GM21737 (cell line): ENCODE results near the gene KIF12.
"Not testable (repeated sequence)": the region's sequence is repeated elsewhere in the genome, so short reads cannot be mapped to it uniquely, and the experiment has no call there.

Experiments used
- ATAC-seq: cut with Tn5 transposase; IDR thresholded peaks from one replicate; pipeline ENCODE4 v1.9.1; 2021; ENCODE audit warnings: mild to moderate bottlenecking, moderate library complexity; ENCODE audit not compliant: unreplicated experiment

The KIF12 gene

DNA sequence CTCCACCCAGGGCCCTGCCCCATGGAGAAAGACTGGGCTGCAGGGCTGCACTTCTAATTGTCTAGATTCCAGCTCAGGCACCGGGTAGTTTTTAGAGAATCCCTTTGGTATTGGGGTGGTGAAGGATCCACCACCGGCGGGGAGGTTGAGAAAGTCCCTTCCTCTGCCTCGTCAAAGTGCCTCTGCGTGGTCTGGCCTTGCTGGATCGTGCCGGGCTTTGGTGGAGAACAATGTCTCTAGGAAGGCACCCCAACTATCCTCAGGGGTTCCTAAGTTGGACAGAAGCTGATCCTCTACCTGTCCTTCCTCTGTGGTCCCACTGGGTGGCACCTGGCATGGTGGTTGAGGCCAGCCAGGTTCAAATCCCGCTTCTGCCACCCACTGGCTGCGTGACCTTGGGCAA, 13.7 kb downstream of the KIF12 start:
- ATAC-seq, result no peak

DNA sequence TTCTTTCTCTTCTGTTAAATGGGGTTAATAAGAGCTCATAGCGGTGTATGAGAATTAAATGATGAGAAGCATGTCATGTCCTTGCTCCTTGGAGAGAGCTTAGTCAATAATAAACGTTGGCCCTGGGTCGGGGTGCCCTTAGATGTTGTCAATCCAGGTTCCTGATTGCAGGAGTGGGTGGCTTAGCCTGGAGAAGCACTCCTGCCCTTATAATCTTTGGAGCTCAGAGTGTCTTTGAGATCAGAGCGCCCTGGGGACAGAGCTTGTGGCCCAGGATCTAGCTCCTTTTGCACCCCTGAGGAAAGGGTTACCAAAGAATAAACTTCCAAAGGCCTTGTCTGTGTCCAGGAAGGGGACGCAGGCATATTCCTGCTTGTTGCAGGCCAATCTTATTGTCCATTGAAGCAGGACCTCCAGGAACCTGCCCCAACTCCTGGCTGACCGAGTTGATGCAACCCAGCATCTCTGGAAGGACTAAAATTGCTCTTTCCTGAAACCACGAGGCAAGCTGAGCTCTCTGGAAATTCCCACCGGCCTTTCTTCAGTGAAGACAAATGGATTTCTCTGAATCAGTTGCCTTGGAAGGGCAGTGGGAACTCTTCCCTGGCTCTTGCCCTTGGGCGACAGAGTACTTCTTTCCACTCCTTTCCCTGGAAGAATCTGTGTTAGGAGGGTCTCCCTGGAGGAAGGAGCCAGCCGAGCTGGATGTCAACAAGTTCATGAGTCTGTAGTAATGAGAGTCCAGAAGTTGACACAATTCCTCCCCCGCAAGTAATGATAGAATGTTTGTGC, 14.6 kb downstream of the KIF12 start:
- ATAC-seq, result no peak

DNA sequence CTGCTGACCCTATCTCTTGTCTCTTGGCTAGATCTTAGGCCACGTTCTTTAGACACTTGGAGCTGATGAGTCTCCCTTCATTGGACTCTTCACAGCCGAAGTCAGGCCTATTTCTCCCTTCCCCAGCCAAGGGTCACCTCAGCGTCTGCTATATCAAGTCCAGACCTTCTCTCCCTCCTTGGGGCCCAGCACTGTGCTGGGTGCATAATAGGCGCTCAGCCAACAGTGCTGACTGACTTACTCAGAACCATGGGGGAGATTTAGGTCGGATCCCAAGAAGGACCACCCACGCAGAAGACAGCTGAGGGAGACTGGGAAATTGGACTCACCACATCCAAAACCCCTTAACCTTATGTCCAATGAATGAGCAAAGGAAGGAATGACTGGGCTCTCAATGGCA, 15.4 kb downstream of the KIF12 start:
- ATAC-seq, result no peak

DNA sequence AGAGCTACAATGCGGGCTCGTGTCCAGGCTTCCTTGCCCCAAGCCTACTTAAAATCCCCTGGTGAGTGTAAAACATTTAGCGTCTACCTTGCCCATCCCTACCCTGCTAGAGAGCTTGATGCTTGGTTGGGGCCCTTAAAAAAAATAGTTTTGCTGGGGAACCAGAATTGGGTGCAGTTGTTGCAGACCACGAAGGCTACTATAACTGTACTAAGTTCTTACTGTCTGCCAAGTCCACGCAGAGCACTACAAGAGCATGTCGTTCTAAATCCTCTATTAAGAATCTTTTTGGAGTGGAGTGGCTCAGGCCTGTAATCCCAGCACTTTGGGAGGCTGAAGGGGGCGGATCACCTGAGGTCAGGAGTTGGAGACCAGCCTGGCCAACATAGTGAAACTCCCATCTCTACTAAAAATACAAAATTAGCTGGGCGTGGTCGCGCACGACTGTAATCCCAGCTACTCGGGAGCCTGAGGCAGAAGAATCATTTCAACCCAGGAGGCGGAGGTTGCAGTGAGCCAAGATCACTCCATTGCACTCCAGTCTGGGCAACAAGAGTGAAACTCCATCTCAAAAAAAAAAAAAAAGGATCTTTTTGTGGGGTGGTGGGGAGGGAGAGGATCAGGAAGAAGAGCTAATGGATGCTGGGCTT, 16.2 kb downstream of the KIF12 start:
- not testable (repeated sequence) for ATAC-seq

DNA sequence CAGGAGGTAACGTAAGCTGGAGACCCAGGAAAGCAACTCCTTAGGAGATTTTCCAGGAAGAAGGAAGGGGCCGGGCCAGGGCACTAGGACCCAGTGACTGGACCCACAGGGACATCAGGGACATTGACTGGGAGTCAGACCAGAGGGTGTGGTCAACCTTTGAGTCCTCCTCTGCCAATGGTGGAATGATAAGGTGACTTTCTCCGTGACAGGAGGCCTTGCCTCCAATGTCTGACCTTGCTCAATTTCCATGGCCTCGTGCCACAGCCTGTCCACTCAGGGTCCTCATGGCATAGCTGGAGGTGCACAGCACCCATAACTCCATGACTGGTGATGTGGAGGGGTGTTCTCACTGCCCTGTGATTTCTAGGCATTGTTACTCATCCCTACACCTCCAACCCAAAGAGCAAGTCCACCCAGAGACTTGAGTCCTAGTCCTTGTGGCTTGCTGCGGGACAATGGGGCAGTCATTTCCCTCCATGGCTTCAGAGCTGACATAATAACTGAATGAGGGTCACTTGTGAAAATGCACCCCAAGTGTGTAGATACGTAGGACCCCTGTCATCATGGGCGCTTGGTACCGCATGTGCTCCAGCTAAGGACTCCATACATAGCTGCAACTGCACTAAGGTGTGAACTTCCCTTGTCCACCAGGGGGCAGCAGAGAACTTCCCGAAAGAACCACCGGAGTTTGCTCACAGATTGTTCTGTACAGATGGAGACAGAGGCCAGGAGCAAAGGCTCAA, 16.9 kb downstream of the KIF12 start:
- peak; percentile 73 for ATAC-seq

DNA sequence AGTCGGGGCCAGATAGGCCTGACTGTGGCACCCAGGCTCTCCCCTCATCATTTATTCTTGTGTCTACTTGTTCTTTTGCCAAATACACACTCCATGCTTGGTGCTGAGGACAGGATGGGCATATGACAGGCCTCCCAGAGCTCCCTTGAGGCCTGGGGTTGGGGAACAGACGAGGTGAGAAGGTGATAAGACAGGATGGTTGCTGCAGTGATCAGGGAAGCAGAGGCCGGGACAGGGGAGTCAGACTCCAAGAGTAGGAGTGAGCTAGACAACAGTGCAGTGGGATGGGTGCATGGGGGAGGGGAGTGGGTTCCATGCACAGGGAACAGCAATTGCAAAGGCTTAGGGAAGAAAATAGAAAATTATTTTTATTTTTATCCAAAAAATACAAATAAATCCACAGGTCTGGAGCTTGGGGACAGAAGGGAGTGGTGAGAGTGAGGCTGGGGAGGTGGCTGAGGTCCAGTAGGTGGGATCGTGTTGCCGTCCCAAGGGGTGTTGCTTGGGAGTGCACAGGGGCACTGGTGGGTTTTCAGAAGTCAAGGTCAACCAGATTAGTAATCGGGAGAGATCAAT, 17.6 kb downstream of the KIF12 start:
- no peak for ATAC-seq

DNA sequence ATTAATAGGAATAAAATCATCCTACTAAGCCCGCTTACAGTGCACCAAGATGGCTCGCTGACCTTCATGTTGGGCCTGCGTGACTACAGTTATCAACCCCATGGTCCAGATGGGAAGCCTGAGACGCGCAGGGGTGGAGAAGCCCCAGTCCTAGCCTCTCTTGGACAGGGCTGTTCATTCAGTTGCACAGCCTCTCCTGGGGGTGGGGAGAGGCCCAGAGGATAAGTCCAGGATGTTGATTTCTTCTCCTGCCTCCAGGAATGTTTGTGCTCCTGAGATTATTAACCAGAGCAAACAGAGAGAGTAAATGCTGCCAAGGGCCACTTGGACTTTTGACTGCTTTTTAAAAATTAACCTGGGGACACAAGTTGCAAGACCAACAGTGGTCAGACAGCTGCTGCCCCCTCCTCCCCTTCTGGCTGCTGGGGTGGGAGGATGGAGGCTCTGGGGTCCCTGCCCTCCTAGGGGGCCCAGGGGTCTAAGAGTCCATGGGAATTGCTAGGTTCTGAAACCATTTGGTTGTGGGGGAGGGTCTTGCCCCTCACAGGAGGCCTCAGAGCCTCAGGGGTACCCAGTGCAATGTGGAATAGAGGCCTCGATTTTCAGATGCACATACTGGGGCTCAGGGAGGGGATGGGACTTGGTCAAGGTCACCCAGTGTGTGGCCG, 18.2 kb downstream of the KIF12 start:
- ATAC-seq, result no peak

DNA sequence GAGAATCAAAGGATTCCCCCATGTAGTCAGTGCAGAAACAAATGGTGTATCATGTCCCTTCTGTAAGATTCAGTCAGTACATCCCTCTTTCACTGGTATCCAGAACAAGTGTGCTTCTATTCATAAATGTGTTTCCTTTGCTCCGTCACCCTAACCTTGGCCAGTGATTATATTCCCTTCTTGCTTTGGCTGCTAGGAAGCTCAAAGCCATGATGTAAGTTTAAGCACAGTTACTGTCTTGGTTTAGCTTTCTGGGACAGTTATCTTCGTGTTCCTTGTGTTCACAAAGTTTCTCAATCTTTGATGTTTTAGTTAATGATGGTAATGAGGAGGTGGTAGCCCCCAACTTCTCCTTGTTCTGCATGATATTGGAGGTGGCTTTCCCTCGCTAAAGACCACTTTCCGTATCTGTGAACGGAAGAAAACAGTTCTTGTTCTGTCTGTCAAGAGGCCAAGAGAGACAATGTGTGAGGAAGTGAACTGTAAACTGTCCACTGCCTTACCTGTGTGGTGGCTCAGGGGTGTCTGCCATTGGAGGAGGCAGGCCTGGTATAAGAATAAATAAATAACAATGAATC, 18.8 kb downstream of the KIF12 start:
- ATAC-seq, result no peak

DNA sequence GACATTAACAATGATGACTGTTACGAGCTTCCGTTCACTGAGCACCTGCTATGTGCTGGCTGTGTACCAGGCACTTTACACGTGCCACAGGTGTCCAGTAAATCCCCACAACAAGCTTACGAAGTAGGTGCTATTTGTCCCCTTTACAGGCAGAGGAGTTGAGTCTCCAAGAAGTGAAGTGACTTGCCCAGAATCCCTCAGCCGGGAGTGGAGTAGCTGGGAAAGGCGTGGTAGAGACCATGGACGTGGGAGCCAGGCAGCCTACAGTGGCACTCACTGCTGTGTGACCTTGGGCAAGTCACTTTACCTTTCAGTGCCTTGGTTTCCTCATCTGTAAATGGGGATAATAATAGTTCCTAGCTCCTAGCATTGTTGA, 20.3 kb downstream of the KIF12 start:
- no peak for ATAC-seq

DNA sequence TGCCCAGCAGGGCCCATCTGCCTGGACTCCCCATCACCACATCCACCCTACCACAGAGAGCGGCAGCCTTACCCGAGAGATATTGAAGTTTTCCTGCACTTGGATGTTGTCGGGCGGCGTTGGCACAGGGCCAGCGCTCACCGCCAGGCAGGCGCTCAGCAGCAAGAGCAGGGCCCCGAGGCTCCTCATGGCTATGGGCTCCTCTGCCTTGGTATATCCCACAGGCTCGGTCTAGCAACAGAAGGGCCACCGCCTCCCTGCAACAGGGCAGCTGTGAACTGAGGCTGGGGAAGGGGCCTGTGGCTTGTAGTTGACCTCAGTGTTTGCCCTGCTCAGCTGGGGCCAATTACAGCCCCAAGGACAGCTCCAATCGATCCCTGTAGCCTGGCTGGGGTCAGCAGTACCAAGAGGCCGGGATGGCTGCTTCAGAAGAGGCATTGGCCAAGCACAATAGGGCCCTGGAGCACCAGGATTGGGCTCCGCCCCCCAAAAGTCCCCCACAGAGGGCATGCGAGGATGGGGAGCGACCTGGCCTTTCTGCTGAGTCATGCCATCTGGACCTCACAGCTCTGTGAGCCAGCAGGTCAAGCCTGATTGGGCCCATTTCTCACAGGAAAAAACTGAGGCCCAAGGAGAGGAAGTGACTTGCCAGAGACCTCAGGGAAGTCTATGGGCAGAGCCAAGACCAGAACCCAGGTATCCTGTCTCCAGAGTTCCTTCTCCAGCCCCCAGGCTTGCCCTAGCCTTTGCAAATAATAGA, 20.9 kb downstream of the KIF12 start, which contains the start of gene AMBP:
AMBP (minus strand) TSS at position 280 of the 760 bp plus-strand sequence; CDS start at position 189, 91 bp downstream.
- no peak for ATAC-seq

DNA sequence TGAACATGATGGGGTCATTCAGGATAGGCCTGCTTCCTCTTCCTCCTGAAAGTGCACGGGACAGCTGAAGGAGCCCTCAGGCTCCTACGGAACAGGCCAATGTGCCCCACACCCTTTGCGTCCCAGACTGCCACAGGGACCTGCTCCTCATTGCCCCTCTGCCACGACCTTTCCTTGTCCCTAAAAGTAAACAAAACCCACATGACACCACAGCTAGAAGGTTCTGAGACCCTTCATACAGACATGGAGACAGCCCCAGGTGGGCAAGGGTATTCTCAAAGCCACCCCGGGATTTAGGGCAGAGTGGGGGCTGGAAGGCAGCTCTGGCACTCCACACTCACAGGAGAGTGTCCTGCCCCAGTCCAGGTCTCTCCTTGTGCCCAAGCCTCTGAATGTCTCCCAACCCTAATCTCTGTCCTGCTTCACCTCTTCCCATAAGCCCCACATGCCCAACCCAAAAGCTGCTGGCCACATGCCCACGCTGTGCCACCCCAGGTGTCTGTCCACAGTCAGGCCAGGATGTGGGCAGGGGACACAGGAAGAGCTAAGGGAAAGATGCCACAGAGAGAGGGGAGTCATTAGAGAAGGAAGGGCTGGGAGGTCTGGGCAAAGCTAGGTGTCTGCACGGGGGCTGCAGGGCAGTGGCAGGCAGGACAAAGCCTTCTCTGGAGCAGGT, 21.8 kb downstream of the KIF12 start:
- no peak for ATAC-seq

DNA sequence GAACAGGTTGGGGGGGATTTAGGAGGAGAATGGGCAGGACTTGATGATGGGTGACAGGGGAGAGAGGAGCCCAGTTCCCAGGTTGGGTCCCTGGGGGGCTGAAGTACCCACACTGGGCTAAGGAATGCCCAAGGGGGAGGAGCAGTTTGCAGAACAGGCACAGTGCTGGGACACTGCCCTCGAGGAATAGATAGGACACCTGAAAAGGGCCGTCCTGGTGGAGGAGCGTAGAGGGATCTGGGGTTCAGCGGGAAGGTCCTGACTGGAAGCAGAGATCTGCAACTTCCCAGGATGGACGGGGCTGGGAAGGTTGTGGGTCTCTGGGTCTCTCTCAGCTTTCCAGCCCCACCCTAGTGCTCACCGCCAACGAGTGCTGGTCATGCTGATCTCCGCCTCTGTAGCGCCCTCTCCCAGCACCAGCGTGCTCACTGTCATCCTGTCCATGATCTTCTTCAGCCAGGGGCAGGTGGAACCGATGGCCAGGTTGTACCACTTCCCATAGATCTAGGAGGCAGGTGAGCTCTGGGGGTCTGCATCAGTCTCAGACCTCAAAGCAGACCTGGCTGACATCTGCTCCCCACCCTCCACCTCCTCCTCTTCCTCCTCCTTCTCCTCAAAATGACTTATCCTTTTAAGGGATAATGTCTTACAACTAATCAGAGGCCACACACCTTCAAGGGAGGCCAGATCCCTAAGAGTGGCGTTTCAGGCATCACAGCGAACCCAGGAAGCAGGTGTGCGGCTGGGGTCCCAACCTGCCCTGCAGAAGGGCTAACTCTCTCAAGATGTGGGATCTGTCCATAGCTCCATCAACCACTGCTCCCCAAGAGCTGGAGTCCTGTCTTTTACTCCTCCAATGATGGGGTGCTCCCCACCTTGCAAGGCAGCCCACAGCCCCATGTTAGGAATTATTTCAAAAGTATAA, 22.6 kb downstream of the KIF12 start:
- ATAC-seq, result no peak

DNA sequence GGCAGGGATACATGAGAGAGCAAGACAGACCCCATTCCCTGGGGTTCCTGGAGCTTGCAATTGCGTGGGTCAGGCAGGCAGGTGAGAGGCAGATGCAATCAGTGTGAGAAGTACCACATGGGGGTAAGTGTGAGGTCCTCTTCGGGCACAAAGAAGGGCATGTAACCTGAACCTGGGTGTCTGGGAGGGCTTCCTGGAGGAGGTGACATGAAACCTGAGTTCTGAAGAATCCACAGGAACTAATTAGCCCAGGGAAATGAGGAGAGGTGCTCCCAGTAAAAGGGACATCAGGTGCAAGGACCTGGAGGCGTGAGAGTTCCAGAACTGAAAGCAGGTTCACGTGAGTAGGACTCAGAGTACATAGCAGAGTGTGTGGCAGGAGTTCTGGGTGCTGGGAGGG, 23.5 kb downstream of the KIF12 start:
- ATAC-seq, result no peak

DNA sequence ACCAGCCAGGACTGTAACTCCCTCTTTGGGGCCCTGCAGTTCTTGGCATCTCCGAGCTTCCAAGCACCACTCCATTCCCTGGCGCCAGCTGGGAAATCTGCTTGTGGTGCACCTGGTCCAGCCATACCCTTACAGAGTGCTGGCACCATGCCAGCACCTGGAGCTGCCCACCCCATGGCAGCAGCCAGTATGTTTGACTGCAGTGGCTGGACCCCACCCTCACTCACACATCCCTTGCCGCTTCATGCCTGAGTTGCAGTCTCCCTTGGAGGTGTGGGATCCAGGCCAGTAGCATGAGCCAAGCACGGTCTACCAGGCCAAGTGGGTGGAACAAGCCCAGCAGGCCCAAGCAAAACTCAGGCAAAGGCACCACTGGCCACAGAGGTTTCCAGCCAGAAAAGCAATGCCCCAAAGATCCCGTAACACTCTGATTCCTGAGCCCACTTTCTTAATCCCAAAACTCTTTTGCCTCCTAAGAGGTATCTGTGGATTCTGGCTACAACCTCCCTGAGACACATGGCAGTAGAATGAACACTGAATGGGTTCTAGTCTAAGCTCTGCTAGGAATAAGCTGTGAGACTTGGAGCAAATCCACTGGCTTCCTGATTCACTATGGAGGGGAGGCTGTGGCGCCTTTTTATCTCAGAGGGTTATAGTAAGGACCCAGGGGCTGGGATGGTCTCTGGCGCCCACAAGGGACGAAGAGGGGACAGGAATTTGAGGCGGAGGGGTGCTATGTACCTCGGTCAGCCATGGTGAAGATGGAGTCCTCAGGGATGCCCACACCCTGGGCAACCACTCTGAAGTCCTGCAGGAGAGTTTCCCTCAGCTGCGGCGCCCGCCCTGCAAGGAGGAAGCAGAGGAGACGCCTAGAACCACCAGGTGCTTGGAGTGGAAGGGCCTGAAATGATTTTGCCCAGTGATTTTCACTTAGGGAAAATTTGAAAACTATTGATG, 26.6 kb downstream of the KIF12 start:
- no peak for ATAC-seq

DNA sequence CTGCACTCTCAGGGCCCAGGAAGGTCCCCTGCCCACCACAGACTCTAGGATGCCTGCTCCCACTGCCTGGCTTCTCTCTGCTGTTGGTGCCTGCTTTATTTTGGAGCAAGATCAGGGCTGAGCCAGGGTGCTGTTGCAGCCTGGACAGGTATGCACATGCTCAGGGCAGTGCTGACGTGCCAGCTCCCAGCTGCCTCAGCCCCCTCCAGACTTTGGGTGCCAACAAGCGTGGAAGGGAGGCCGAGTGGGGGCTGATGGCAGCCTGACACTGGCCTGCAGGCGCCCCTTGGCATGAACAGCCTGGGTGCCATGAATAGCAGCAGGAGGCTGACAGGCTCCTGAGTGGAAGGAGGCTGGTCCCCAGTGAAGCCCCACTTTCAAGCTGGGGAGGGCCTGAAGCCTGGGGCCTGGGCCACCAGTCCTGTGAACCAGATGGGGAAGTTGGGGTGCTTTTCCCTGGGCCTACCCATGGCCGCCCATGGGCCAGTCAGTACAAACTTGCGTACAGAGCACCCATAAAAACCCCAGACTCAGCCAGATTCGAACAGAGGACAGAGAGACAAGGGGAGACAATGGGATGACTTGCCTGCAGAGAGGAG, 27.8 kb downstream of the KIF12 start:
- ATAC-seq, result no peak

DNA sequence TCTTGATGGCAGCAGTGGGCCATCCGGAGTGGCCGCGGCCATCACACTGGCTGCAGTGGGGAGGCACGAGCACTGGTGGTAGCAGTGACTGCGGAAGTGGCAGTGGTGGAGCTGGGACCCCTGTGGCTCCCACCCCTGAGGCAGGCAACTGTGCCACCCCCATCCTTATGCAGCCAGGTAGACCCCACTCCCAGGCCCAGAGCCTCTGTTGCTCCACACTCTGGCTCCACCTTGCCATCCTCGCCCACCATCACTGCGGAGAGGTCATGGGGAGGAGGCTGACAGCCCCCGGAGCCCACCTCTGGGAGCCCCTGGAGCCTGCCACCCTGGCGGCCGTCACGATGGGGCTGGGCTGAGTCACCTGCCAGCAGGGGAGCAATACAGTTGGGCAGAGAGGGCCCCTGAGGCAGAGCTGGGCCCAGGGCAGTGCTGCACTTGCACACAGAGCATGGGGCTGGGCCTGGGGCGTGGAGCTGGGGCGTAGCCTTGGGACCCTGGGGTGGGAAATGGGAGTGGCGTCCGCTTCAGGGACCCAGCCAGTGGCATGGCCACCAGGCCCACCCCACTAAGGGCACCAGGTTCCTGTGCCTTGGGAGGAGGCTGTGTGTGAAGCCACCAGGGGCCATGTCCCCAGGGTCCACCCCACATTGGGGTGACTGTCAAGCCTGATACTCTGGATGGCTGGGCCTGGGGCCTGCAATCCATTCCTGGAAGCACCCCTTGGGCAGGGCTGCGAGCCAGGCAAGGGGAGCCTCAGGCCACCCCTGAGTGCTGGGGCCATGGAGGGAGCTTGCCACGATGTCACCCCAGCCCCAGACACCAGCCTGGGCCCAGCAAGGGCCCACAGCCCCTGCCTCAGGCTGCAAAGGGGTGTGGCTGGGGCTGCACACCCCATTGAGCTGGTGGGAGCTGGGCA, 28.6 kb downstream of the KIF12 start:
- no peak for ATAC-seq
